ENCODE measurements around the gene GRID2.

- TF ChIP-seq CTCF (IDR thresholded peaks at IDR 0.05) (no peak), POLR2A (IDR thresholded peaks at IDR 0.05) (no peak)
Measured at GRCh38 chr4:92825256-92825655, 521.5 kb downstream of the GRID2 start.
